HCT116 (cell line): ENCODE measurements around the gene JDP2. TPM values are rescaled to one million over a fixed set of nuclear protein-coding genes. Genes with fewer than 3 reads are reported as not detected.

Experiments used
- ATAC-seq: fragments of 200-7000 bp; cut with Tn5 transposase; 2 replicates; pipeline ENCODE4 v1.9.1; 2020; ENCODE audit warnings: mild to moderate bottlenecking, moderate library complexity
- BruUV-seq: library from RNA; stranded (reverse); fragments of 400-500 nt; replicated peaks from 2 replicates; lab custom pipeline; 2021; lab: Mats Ljungman, UMichigan
- CTCF ChIA-PET: fragments of 300-600 bp; sonication (Branson Sonifier 250); formaldehyde crosslinking; loops from one replicate; lab custom pipeline; 2021; ENCODE audit warnings: antibody characterized with exemption; lab: Charles Lee
- POLR2A ChIA-PET: fragments of 300-600, 350-600 bp; sonication (Branson Sonifier 250); formaldehyde crosslinking; loops from one replicate; lab custom pipeline; 2021; ENCODE audit warnings: antibody characterized with exemption; lab: Charles Lee
- RAD21 ChIA-PET, 2 experiments: fragments of 300-600 bp; sonication (Branson Sonifier 250); formaldehyde crosslinking; loops; one replicate each; lab custom pipeline; 2023; ENCODE audit warnings: low total read pairs in 2 of 2; ENCODE audit not compliant: uncharacterized antibody in 2 of 2, unreplicated experiment in 2 of 2, low non-redundant PET in 1 of 2; lab: Charles Lee
- DNase-seq: peaks from one replicate; pipeline ENCODE4 v3.0.0-alpha.2; 2010; ENCODE audit warnings: low read depth, low spot score
- H2AFZ ChIP-seq: fragments of 200-600 bp; shearing (Covaris generic), sonication (generic); 2 replicates; pipeline ENCODE4 v1.6.1; 2017; ENCODE audit warnings: low read depth, mixed run types, mixed read lengths, antibody characterized with exemption, low read length; ENCODE audit not compliant: poor library complexity, severe bottlenecking
- H3K27ac ChIP-seq: 2 replicates; pipeline ENCODE4 v1.5.1; 2012; ENCODE audit warnings: low read depth, low read length
- H3K27me3 ChIP-seq: fragments of 200-600 bp; sonication (generic); 2 replicates; pipeline ENCODE4 v1.6.1; 2016; ENCODE audit warnings: mixed run types, low read length, mixed read lengths; ENCODE audit not compliant: insufficient read depth
- H3K36me3 ChIP-seq, 2 experiments: fragments of 200-500 bp in 1 of 2; fragments of 200-600 bp in 1 of 2; sonication (Bioruptor generic) in 1 of 2; sonication (generic) in 1 of 2; 2 replicates each; pipeline versions ENCODE4 v1.5.1 to v1.6.1; 2014 to 2016; ENCODE audit warnings: low read length in 2 of 2, inconsistent platforms in 1 of 2, mixed read lengths in 1 of 2, mixed run types in 1 of 2; ENCODE audit not compliant: insufficient read depth in 2 of 2, control insufficient read depth in 1 of 2
- H3K4me1 ChIP-seq, 2 experiments: fragments of 200-600 bp in 1 of 2; sonication (generic) in 1 of 2; 2 replicates each; pipeline versions ENCODE4 v1.5.1 to v1.6.1; 2012 to 2017; ENCODE audit warnings: low read length in 2 of 2, inconsistent platforms in 1 of 2, mild to moderate bottlenecking in 1 of 2, mixed read lengths in 1 of 2, mixed run types in 1 of 2, moderate library complexity in 1 of 2; ENCODE audit not compliant: insufficient read depth in 2 of 2, control insufficient read depth in 1 of 2
- H3K4me2 ChIP-seq: fragments of 200-600 bp; sonication (generic); 2 replicates; pipeline ENCODE4 v1.6.1; 2017; ENCODE audit warnings: mixed run types, low read length, mixed read lengths
- H3K4me3 ChIP-seq, 2 experiments: fragments of 200-600 bp in 1 of 2; sonication (generic) in 1 of 2; replicated peaks in 1 of 2; 2 replicates each; pipeline ENCODE4 v1.5.1; 2011 to 2016; ENCODE audit warnings: low read length in 2 of 2, control low read depth in 1 of 2, low read depth in 1 of 2, mild to moderate bottlenecking in 1 of 2, mixed read lengths in 1 of 2, mixed run types in 1 of 2
- H3K79me2 ChIP-seq: fragments of 200-600 bp; sonication (generic); 2 replicates; pipeline ENCODE4 v1.6.1; 2017; ENCODE audit warnings: mild to moderate bottlenecking, mixed run types, low read length, moderate library complexity, mixed read lengths; ENCODE audit not compliant: insufficient read depth
- H3K9ac ChIP-seq: fragments of 200-600 bp; sonication (generic); 2 replicates; pipeline ENCODE4 v1.6.1; 2016; ENCODE audit warnings: low read length, mixed read lengths
- H3K9me2 ChIP-seq: fragments of 200-600 bp; sonication (generic), shearing (Covaris generic); 2 replicates; pipeline ENCODE4 v1.6.1; 2017; ENCODE audit warnings: mixed run types, mild to moderate bottlenecking, moderate library complexity; ENCODE audit not compliant: insufficient read depth
- H3K9me3 ChIP-seq, 2 experiments: fragments of 200-500 bp in 1 of 2; fragments of 200-600 bp in 1 of 2; sonication (Bioruptor generic) in 1 of 2; sonication (generic) in 1 of 2; 2 replicates each; pipeline ENCODE4 v1.6.1; 2014 to 2017; ENCODE audit warnings: low read length in 2 of 2, mixed read lengths in 2 of 2, inconsistent platforms in 1 of 2, low read depth in 1 of 2, mild to moderate bottlenecking in 1 of 2, mixed run types in 1 of 2, moderate library complexity in 1 of 2; ENCODE audit not compliant: control insufficient read depth in 1 of 2, insufficient read depth in 1 of 2
- H4K20me1 ChIP-seq: fragments of 200-600 bp; sonication (generic), shearing (Covaris generic); 2 replicates; pipeline ENCODE4 v1.6.1; 2017; ENCODE audit warnings: mixed run types, mild to moderate bottlenecking, moderate library complexity; ENCODE audit not compliant: insufficient read depth
- CBX3 ChIP-seq: IDR thresholded peaks from 2 replicates; pipeline ENCODE4 v1.6.1; 2012; ENCODE audit warnings: low read depth
- CEBPB ChIP-seq: IDR thresholded peaks from 2 replicates; pipeline ENCODE4 v1.6.1; 2012; ENCODE audit warnings: low read depth
- EGR1 ChIP-seq: IDR thresholded peaks from 2 replicates; pipeline ENCODE4 v1.6.1; 2012; ENCODE audit warnings: low read depth
- ELF1 ChIP-seq: IDR thresholded peaks from 2 replicates; pipeline ENCODE4 v1.6.1; 2012; ENCODE audit warnings: low read depth, borderline replicate concordance
- EZH2 ChIP-seq: fragments of 200-600 bp; sonication (generic); IDR thresholded peaks from 2 replicates; pipeline ENCODE4 v1.6.1; 2017; ENCODE audit warnings: antibody characterized with exemption, mixed run types
- JUND ChIP-seq: IDR thresholded peaks from 2 replicates; pipeline ENCODE4 v1.6.1; 2012
- POLR2A ChIP-seq: IDR thresholded peaks from 2 replicates; pipeline ENCODE4 v1.7.0; 2011; ENCODE audit warnings: borderline replicate concordance; ENCODE audit not compliant: insufficient read depth, insufficient read length; ENCODE audit errors: extremely low read depth
- POLR2AphosphoS5 ChIP-seq: IDR thresholded peaks from 2 replicates; pipeline ENCODE4 v1.6.1; 2011; ENCODE audit warnings: mild to moderate bottlenecking, low read depth, low read length, moderate library complexity
- RAD21 ChIP-seq: IDR thresholded peaks from 2 replicates; pipeline ENCODE4 v1.6.1; 2012; ENCODE audit warnings: low read depth, mild to moderate bottlenecking
- SIN3A ChIP-seq: IDR thresholded peaks from 2 replicates; pipeline ENCODE4 v1.6.1; 2012; ENCODE audit warnings: low read depth
- TCF7L2 ChIP-seq: IDR thresholded peaks from 2 replicates; pipeline ENCODE4 v1.7.0; 2011; ENCODE audit warnings: borderline replicate concordance, inconsistent platforms; ENCODE audit not compliant: insufficient read depth, insufficient read length; ENCODE audit errors: extremely low read depth
- YY1 ChIP-seq: IDR thresholded peaks from 2 replicates; pipeline ENCODE4 v1.6.1; 2011; ENCODE audit warnings: low read length, low read depth, moderate library complexity, mild to moderate bottlenecking; ENCODE audit not compliant: insufficient replicate concordance; ENCODE audit errors: extremely low read depth
- ZFX ChIP-seq: fragments of 450-650 bp; IDR thresholded peaks from 2 replicates; pipeline ENCODE4 v1.6.1; 2017
- ZNF274 ChIP-seq: fragments of 200-500 bp; sonication (Bioruptor generic); IDR thresholded peaks from 2 replicates; pipeline ENCODE4 v1.6.1; 2014; ENCODE audit warnings: mild to moderate bottlenecking, low read depth, low read length, inconsistent platforms
- intact Hi-C: fragments of 100-400 bp; cut with micrococcal nuclease; formaldehyde crosslinking; loops from 2 replicates; pipeline ENCODE4 v1.10.0; 2022
- total RNA-seq: library from RNA; stranded (reverse); gene quantifications from one replicate; pipeline ENCODE4 v1.2.1, GENCODE V29; 2021; ENCODE audit not compliant: unreplicated experiment
- TF ChIP-seq, protein P1 (sequence below): IDR thresholded peaks from 2 replicates; pipeline ENCODE4 v1.6.1; 2012
- TF ChIP-seq, protein P2 (sequence below): IDR thresholded peaks from 2 replicates; pipeline ENCODE4 v1.6.1; 2012; ENCODE audit warnings: low read depth
- TF ChIP-seq, protein P3 (sequence below), 3 experiments: fragments of 200-600 bp in 1 of 3; sonication (generic) in 1 of 3; IDR thresholded peaks in 2 of 3; conservative IDR thresholded peaks in 1 of 3; 2 replicates each; pipeline ENCODE4 v1.5.1; 2012 to 2017; ENCODE audit warnings: low read depth in 2 of 3, low read length in 2 of 3, antibody characterized with exemption in 1 of 3, borderline replicate concordance in 1 of 3, control low read depth in 1 of 3, mild to moderate bottlenecking in 1 of 3, mixed read lengths in 1 of 3, mixed run types in 1 of 3, moderate library complexity in 1 of 3; ENCODE audit not compliant: insufficient read depth in 1 of 3

JDP2 gene
- total RNA-seq, 1 experiment from 2014 or later, result 25.4 TPM

DNA sequence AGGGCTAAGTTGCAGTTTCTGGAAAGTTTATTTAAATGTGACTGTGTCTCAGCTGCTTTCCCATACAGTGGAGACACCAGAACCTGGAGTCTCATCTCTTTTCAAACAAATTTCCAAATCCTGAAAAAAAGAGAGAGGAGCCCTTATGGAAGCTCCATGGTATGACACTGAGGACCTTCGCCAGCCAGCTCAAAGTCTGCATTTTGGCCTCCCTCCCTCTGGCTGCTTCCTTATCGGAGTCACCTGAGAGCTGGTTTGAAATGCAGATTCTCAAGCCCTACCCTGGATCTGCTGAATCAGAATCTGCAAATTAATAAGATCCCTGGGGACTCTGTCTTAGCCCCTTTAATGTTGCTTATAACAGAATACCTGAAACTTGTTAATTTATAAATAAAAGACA lies 21.7 kb upstream of the JDP2 start:
- H3K4me1 ChIP-seq, result no peaks in the 10 kb centered on the region
- intact Hi-C loops, result no loop called here
- no peaks in the 10 kb centered on the region for H3K9me3 ChIP-seq
- no peaks in the 10 kb centered on the region for H3K27me3 ChIP-seq
- no peak overlapping the region for H3K4me3 ChIP-seq
- H3K79me2 ChIP-seq, result no peaks in the 10 kb centered on the region
- no peaks in the 10 kb centered on the region for H4K20me1 ChIP-seq
- TF ChIP-seq, protein P1, sequence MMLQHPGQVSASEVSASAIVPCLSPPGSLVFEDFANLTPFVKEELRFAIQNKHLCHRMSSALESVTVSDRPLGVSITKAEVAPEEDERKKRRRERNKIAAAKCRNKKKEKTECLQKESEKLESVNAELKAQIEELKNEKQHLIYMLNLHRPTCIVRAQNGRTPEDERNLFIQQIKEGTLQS, result no peak
- TF ChIP-seq EZH2, result no peak
- no peak for TF ChIP-seq RAD21
- TF ChIP-seq, protein P2, sequence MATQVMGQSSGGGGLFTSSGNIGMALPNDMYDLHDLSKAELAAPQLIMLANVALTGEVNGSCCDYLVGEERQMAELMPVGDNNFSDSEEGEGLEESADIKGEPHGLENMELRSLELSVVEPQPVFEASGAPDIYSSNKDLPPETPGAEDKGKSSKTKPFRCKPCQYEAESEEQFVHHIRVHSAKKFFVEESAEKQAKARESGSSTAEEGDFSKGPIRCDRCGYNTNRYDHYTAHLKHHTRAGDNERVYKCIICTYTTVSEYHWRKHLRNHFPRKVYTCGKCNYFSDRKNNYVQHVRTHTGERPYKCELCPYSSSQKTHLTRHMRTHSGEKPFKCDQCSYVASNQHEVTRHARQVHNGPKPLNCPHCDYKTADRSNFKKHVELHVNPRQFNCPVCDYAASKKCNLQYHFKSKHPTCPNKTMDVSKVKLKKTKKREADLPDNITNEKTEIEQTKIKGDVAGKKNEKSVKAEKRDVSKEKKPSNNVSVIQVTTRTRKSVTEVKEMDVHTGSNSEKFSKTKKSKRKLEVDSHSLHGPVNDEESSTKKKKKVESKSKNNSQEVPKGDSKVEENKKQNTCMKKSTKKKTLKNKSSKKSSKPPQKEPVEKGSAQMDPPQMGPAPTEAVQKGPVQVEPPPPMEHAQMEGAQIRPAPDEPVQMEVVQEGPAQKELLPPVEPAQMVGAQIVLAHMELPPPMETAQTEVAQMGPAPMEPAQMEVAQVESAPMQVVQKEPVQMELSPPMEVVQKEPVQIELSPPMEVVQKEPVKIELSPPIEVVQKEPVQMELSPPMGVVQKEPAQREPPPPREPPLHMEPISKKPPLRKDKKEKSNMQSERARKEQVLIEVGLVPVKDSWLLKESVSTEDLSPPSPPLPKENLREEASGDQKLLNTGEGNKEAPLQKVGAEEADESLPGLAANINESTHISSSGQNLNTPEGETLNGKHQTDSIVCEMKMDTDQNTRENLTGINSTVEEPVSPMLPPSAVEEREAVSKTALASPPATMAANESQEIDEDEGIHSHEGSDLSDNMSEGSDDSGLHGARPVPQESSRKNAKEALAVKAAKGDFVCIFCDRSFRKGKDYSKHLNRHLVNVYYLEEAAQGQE, result no peak
- TF ChIP-seq YY1, result no peak
- no peak for TF ChIP-seq POLR2AphosphoS5
- TF ChIP-seq, all 23 proteins: peak for 0
- ChIA-PET CTCF (no interaction called here), RAD21 (no interaction called here), POLR2A (no interaction called here)
- Histone ChIP-seq H3K9ac (no peak overlapping the region), H3K27ac (no peak overlapping the region), H3K9me2 (no peaks in the 10 kb centered on the region), H3K36me3 (no peaks in the 10 kb centered on the region), H2AFZ (no peak overlapping the region), H3K4me2 (no peak overlapping the region)
- no peak for ATAC-seq
- DNase-seq, result no peak
- BruUV-seq, result no TSS peak

DNA sequence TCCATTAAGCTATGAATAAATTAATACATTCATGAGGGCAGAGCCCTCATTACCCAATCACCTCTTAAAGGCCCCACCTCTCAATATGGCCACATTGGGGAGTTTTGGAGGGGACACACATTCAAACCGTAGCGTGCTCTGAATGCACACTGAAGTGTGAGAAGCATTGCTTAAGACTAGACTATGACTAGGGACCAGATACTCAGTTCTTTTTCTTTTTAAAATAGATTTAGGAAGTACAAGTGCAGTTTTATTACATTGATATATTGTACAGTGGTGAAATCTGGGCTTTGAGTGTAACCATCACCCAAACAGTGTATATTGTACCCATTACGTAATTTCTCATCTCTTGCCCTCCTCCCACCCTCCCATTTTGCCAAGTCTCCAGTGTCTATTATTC lies 21.0 kb upstream of the JDP2 start:
- Histone ChIP-seq H3K27me3 (no peaks in the 10 kb centered on the region), H3K9me2 (no peaks in the 10 kb centered on the region), H3K4me2 (no peak overlapping the region), H3K79me2 (no peaks in the 10 kb centered on the region), H3K4me1 (no peaks in the 10 kb centered on the region), H3K9ac (no peak overlapping the region), H2AFZ (no peak overlapping the region), H4K20me1 (no peaks in the 10 kb centered on the region), H3K36me3 (no peaks in the 10 kb centered on the region), H3K9me3 (no peaks in the 10 kb centered on the region), H3K27ac (no peak overlapping the region), H3K4me3 (no peak overlapping the region)
- ChIA-PET POLR2A (no interaction called here), CTCF (no interaction called here), RAD21 (no interaction called here)
- intact Hi-C loops, result no loop called here
- BruUV-seq, result no TSS peak
- ATAC-seq (no peak), DNase-seq (no peak)
- TF ChIP-seq EGR1, result no peak
- no peak for TF ChIP-seq POLR2AphosphoS5
- no peak for TF ChIP-seq ELF1
- no peak for TF ChIP-seq EZH2
- TF ChIP-seq SIN3A, result no peak
- no peak for TF ChIP-seq JUND
- no peak for TF ChIP-seq CEBPB
- TF ChIP-seq ZNF274, result no peak
- no peak for TF ChIP-seq ZFX
- no peak for TF ChIP-seq CBX3
- TF ChIP-seq TCF7L2, result no peak
- TF ChIP-seq YY1, result no peak
- TF ChIP-seq, protein P3, sequence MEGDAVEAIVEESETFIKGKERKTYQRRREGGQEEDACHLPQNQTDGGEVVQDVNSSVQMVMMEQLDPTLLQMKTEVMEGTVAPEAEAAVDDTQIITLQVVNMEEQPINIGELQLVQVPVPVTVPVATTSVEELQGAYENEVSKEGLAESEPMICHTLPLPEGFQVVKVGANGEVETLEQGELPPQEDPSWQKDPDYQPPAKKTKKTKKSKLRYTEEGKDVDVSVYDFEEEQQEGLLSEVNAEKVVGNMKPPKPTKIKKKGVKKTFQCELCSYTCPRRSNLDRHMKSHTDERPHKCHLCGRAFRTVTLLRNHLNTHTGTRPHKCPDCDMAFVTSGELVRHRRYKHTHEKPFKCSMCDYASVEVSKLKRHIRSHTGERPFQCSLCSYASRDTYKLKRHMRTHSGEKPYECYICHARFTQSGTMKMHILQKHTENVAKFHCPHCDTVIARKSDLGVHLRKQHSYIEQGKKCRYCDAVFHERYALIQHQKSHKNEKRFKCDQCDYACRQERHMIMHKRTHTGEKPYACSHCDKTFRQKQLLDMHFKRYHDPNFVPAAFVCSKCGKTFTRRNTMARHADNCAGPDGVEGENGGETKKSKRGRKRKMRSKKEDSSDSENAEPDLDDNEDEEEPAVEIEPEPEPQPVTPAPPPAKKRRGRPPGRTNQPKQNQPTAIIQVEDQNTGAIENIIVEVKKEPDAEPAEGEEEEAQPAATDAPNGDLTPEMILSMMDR (IDR thresholded peaks at IDR 0.05 in 2 of 3, conservative IDR thresholded peaks at IDR 0.05 in 1 of 3; ENCODE audit: borderline replicate concordance in 1 of 3, insufficient read depth in 1 of 3, low read depth in 2 of 3, low read length in 2 of 3), result no peak
- no peak for TF ChIP-seq POLR2A
- TF ChIP-seq RAD21, result no peak
